ENCODE measurements around the gene SDK1.

SDK1 gene

DNA sequence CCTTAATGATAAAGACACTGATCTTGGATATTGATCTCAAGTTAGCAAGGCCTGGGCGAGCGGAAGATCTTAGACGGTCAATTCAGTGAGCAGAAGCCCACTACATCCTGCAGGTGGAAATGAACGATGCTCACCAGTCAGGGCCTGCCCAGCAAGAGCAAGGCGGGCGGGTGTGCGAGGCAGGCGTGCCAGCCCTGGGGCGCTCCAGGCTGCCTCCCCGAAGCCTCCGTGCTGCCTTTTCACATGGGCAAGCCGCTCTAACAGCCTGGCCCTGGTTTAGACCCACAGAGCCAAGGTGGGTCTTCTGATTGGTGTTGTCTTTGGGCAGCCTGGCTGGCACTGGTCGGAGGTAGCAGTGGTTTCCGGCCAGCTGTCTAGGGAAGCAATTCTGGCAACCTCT lies 906.0 kb downstream of the SDK1 start:
- H2BK15ac ChIP-seq (ENCODE audit: low read length): no peak overlapping the region
- H3K14ac ChIP-seq (ENCODE audit: low read length): no peak overlapping the region
- no CpG with 5 or more reads among the region's 14 CpGs for WGBS, 2 donors (ENCODE audit: extremely low coverage in 2 of 2, insufficient read length in 2 of 2, insufficient replicate concordance in 1 of 2)
- no peak overlapping the region for H2BK12ac ChIP-seq (ENCODE audit: low read length)
- no peak overlapping the region for H2AK5ac ChIP-seq (ENCODE audit: low read depth, low read length)
- no peak for DNase-seq (ENCODE audit: low spot score)
- peaks cover 0 to 9% of the 10 kb centered on the region in 2 donors for H3K36me3 ChIP-seq (replicated peaks in 1 of 2; ENCODE audit: control insufficient read depth in 2 of 2, insufficient read depth in 2 of 2, low read length in 2 of 2)
- no peak overlapping the region for H3K4me3 ChIP-seq (ENCODE audit: low read length in 2 of 2)
- no peak overlapping the region for H4K8ac ChIP-seq (ENCODE audit: low read depth, low read length)
- H3K79me1 ChIP-seq (ENCODE audit: low read depth, low read length): no peaks in the 10 kb centered on the region
- H3K18ac ChIP-seq (ENCODE audit: low read length): no peak overlapping the region
- H3K4ac ChIP-seq (ENCODE audit: low read length): no peak overlapping the region
- no peak overlapping the region for H3K9ac ChIP-seq (ENCODE audit: low read depth, low read length, poor library complexity)
- no peaks in the 10 kb centered on the region for H3K9me3 ChIP-seq (replicated peaks in 1 of 2; ENCODE audit: control insufficient read depth in 2 of 2, insufficient read depth in 1 of 2, low read depth in 1 of 2, low read length in 2 of 2)
- H2BK5ac ChIP-seq (ENCODE audit: low read length): no peak overlapping the region
- H2BK120ac ChIP-seq (ENCODE audit: low read depth, low read length): no peak overlapping the region
- H3K23ac ChIP-seq (ENCODE audit: low read depth, low read length, poor library complexity): no peak overlapping the region
- no peak overlapping the region for H2AFZ ChIP-seq (ENCODE audit: low read length)
- no peak overlapping the region for H4K91ac ChIP-seq (ENCODE audit: low read depth, low read length, poor library complexity)
- H3K4me2 ChIP-seq (ENCODE audit: insufficient read depth, low read length, poor library complexity, severe bottlenecking): no peak overlapping the region
- H3K27ac ChIP-seq (replicated peaks; ENCODE audit: low read length): no peak overlapping the region
- no peaks in the 10 kb centered on the region for H3K27me3 ChIP-seq (ENCODE audit: control insufficient read depth in 3 of 3, insufficient read depth in 3 of 3, low read depth in 1 of 3, low read length in 3 of 3)
- H3K4me1 ChIP-seq (ENCODE audit: control insufficient read depth in 2 of 2, insufficient read depth in 1 of 2, low read depth in 1 of 2, low read length in 2 of 2): peaks cover 4 to 6% of the 10 kb centered on the region in 2 donors

DNA sequence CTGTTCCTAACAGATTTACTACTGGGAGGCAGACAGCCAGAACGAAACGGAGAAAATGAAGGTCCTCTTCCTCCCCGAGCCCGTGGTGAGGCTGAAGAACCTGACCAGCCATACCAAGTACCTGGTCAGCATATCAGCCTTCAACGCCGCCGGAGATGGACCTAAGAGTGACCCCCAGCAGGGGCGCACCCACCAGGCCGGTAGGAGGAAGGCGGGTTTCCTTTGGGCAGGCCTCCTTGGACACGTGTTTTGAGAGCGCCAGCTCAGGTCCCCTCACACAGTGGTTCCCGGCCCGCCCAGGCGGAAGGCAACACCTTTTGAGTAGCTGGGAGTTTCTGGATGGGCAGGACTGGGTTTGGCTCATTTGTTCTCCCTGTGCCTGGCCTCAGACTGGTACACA lies 907.0 kb downstream of the SDK1 start:
- no peak overlapping the region for H3K4ac ChIP-seq (ENCODE audit: low read length)
- no peak overlapping the region for H4K91ac ChIP-seq (ENCODE audit: low read depth, low read length, poor library complexity)
- peak overlapping the region; percentile 35 for H3K18ac ChIP-seq (ENCODE audit: low read length)
- H3K79me1 ChIP-seq (ENCODE audit: low read depth, low read length): no peaks in the 10 kb centered on the region
- H2BK12ac ChIP-seq (ENCODE audit: low read length): no peak overlapping the region
- H2BK120ac ChIP-seq (ENCODE audit: low read depth, low read length): no peak overlapping the region
- H2AFZ ChIP-seq (ENCODE audit: low read length): no peak overlapping the region
- no peak overlapping the region for H3K4me2 ChIP-seq (ENCODE audit: insufficient read depth, low read length, poor library complexity, severe bottlenecking)
- H3K9ac ChIP-seq (ENCODE audit: low read depth, low read length, poor library complexity): no peak overlapping the region
- no peak overlapping the region for H4K8ac ChIP-seq (ENCODE audit: low read depth, low read length)
- no peak overlapping the region for H2BK5ac ChIP-seq (ENCODE audit: low read length)
- H3K4me1 ChIP-seq (ENCODE audit: control insufficient read depth in 2 of 2, insufficient read depth in 1 of 2, low read depth in 1 of 2, low read length in 2 of 2): no peaks in the 10 kb centered on the region
- H3K23ac ChIP-seq (ENCODE audit: low read depth, low read length, poor library complexity): no peak overlapping the region
- H3K27me3 ChIP-seq (ENCODE audit: control insufficient read depth in 3 of 3, insufficient read depth in 3 of 3, low read depth in 1 of 3, low read length in 3 of 3): no peaks in the 10 kb centered on the region
- H2AK5ac ChIP-seq (ENCODE audit: low read depth, low read length): no peak overlapping the region
- H3K4me3 ChIP-seq (ENCODE audit: low read length in 2 of 2): no peak overlapping the region
- WGBS, 2 donors (ENCODE audit: extremely low coverage in 2 of 2, insufficient read length in 2 of 2, insufficient replicate concordance in 1 of 2): no CpG with 5 or more reads among the region's 15 CpGs
- no peak overlapping the region for H3K27ac ChIP-seq (replicated peaks; ENCODE audit: low read length)
- H3K36me3 ChIP-seq (replicated peaks in 1 of 2; ENCODE audit: control insufficient read depth in 2 of 2, insufficient read depth in 2 of 2, low read length in 2 of 2): peaks cover 0 to 9% of the 10 kb centered on the region in 2 donors
- DNase-seq (ENCODE audit: low spot score): no peak
- no peaks in the 10 kb centered on the region for H3K9me3 ChIP-seq (replicated peaks in 1 of 2; ENCODE audit: control insufficient read depth in 2 of 2, insufficient read depth in 1 of 2, low read depth in 1 of 2, low read length in 2 of 2)
- H3K14ac ChIP-seq (ENCODE audit: low read length): no peak overlapping the region
- peak overlapping the region; percentile 76 for H2BK15ac ChIP-seq (ENCODE audit: low read length)

GRCh38 chr7:4208586-4208985 lies 907.5 kb downstream of the SDK1 start:
- H3K9me3 ChIP-seq (replicated peaks in 1 of 2; ENCODE audit: control insufficient read depth in 2 of 2, insufficient read depth in 1 of 2, low read depth in 1 of 2, low read length in 2 of 2): no peaks in the 10 kb centered on the region
- no peak overlapping the region for H3K23ac ChIP-seq (ENCODE audit: low read depth, low read length, poor library complexity)
- no peak overlapping the region for H3K14ac ChIP-seq (ENCODE audit: low read length)
- H2BK120ac ChIP-seq (ENCODE audit: low read depth, low read length): no peak overlapping the region
- no peaks in the 10 kb centered on the region for H3K27me3 ChIP-seq (ENCODE audit: control insufficient read depth in 3 of 3, insufficient read depth in 3 of 3, low read depth in 1 of 3, low read length in 3 of 3)
- H3K27ac ChIP-seq (replicated peaks; ENCODE audit: low read length): no peak overlapping the region
- no peak overlapping the region for H4K91ac ChIP-seq (ENCODE audit: low read depth, low read length, poor library complexity)
- no peak overlapping the region for H2BK5ac ChIP-seq (ENCODE audit: low read length)
- H2AK5ac ChIP-seq (ENCODE audit: low read depth, low read length): peak overlapping the region; percentile 1
- no peak overlapping the region for H3K9ac ChIP-seq (ENCODE audit: low read depth, low read length, poor library complexity)
- H3K4me3 ChIP-seq (ENCODE audit: low read length in 2 of 2): no peak overlapping the region
- no peak overlapping the region for H3K4me2 ChIP-seq (ENCODE audit: insufficient read depth, low read length, poor library complexity, severe bottlenecking)
- no peak for DNase-seq (ENCODE audit: low spot score)
- H3K79me1 ChIP-seq (ENCODE audit: low read depth, low read length): no peaks in the 10 kb centered on the region
- no peak overlapping the region for H2AFZ ChIP-seq (ENCODE audit: low read length)
- H3K4me1 ChIP-seq (ENCODE audit: control insufficient read depth in 2 of 2, insufficient read depth in 1 of 2, low read depth in 1 of 2, low read length in 2 of 2): no peaks in the 10 kb centered on the region
- peaks cover 0 to 9% of the 10 kb centered on the region in 2 donors for H3K36me3 ChIP-seq (replicated peaks in 1 of 2; ENCODE audit: control insufficient read depth in 2 of 2, insufficient read depth in 2 of 2, low read length in 2 of 2)
- no peak overlapping the region for H3K4ac ChIP-seq (ENCODE audit: low read length)
- no peak overlapping the region for H4K8ac ChIP-seq (ENCODE audit: low read depth, low read length)
- no peak overlapping the region for H2BK12ac ChIP-seq (ENCODE audit: low read length)
- peak overlapping the region; percentile 2 for H3K18ac ChIP-seq (ENCODE audit: low read length)
- no CpG with 5 or more reads among the region's 13 CpGs for WGBS, 2 donors (ENCODE audit: extremely low coverage in 2 of 2, insufficient read length in 2 of 2, insufficient replicate concordance in 1 of 2)
- H2BK15ac ChIP-seq (ENCODE audit: low read length): no peak overlapping the region

GRCh38 chr7:4209126-4209525 lies 908.1 kb downstream of the SDK1 start:
- Histone ChIP-seq H3K4me3 (ENCODE audit: low read length in 2 of 2) (no peak overlapping the region), H3K14ac (ENCODE audit: low read length) (no peak overlapping the region), H4K8ac (ENCODE audit: low read depth, low read length) (no peak overlapping the region), H3K9ac (ENCODE audit: low read depth, low read length, poor library complexity) (no peak overlapping the region), H2BK120ac (ENCODE audit: low read depth, low read length) (no peak overlapping the region), H3K36me3 (replicated peaks in 1 of 2; ENCODE audit: control insufficient read depth in 2 of 2, insufficient read depth in 2 of 2, low read length in 2 of 2) (peaks cover 0 to 9% of the 10 kb centered on the region in 2 donors), H3K79me1 (ENCODE audit: low read depth, low read length) (no peaks in the 10 kb centered on the region), H3K27me3 (ENCODE audit: control insufficient read depth in 3 of 3, insufficient read depth in 3 of 3, low read depth in 1 of 3, low read length in 3 of 3) (no peaks in the 10 kb centered on the region), H2BK12ac (ENCODE audit: low read length) (no peak overlapping the region), H3K9me3 (replicated peaks in 1 of 2; ENCODE audit: control insufficient read depth in 2 of 2, insufficient read depth in 1 of 2, low read depth in 1 of 2, low read length in 2 of 2) (no peaks in the 10 kb centered on the region), H3K4me1 (ENCODE audit: control insufficient read depth in 2 of 2, insufficient read depth in 1 of 2, low read depth in 1 of 2, low read length in 2 of 2) (no peaks in the 10 kb centered on the region), H4K91ac (ENCODE audit: low read depth, low read length, poor library complexity) (no peak overlapping the region), H3K4me2 (ENCODE audit: insufficient read depth, low read length, poor library complexity, severe bottlenecking) (no peak overlapping the region), H3K23ac (ENCODE audit: low read depth, low read length, poor library complexity) (peak overlapping the region; percentile 25), H2BK5ac (ENCODE audit: low read length) (no peak overlapping the region), H3K18ac (ENCODE audit: low read length) (peak overlapping the region; percentile 58), H2BK15ac (ENCODE audit: low read length) (no peak overlapping the region), H2AK5ac (ENCODE audit: low read depth, low read length) (no peak overlapping the region), H3K27ac (replicated peaks; ENCODE audit: low read length) (no peak overlapping the region), H2AFZ (ENCODE audit: low read length) (no peak overlapping the region), H3K4ac (ENCODE audit: low read length) (no peak overlapping the region)
- no peak for DNase-seq (ENCODE audit: low spot score)
- WGBS, 2 donors (ENCODE audit: extremely low coverage in 2 of 2, insufficient read length in 2 of 2, insufficient replicate concordance in 1 of 2): no CpG with 5 or more reads among the region's 10 CpGs
